GM12873 (cell line): ENCODE results near the gene HLA-DMB.

ENCODE experiments used
- TF ChIP-seq, protein P1 (sequence below): IDR thresholded peaks from 2 replicates; pipeline ENCODE4 v1.5.1; 2012; ENCODE audit warnings: low read depth, mild to moderate bottlenecking, moderate library complexity, low read length, control low read depth; ENCODE audit not compliant: insufficient read depth; ENCODE audit errors: missing control alignments

Gene HLA-DMB

DNA sequence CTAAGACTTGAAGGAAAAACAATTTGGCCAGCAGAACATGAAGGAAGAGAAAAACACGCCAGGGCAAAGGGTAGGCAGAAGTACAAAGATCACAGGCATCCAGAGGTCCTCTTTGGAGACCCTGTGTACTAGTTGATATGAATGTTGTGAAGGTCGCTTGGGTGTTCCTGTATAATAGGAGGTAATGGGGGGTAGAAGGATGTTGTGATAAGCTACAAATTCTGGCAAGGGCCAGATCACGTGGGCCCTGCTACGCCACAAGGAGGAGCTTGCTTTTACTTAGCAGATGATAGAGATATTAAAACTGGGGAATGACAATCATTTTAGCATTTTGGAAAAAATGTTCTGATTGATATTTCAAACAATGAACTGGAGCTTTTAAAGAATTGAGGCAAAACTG, 12.9 kb upstream of the HLA-DMB start:
- TF ChIP-seq, protein P1, sequence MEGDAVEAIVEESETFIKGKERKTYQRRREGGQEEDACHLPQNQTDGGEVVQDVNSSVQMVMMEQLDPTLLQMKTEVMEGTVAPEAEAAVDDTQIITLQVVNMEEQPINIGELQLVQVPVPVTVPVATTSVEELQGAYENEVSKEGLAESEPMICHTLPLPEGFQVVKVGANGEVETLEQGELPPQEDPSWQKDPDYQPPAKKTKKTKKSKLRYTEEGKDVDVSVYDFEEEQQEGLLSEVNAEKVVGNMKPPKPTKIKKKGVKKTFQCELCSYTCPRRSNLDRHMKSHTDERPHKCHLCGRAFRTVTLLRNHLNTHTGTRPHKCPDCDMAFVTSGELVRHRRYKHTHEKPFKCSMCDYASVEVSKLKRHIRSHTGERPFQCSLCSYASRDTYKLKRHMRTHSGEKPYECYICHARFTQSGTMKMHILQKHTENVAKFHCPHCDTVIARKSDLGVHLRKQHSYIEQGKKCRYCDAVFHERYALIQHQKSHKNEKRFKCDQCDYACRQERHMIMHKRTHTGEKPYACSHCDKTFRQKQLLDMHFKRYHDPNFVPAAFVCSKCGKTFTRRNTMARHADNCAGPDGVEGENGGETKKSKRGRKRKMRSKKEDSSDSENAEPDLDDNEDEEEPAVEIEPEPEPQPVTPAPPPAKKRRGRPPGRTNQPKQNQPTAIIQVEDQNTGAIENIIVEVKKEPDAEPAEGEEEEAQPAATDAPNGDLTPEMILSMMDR, result peak; percentile 3

DNA sequence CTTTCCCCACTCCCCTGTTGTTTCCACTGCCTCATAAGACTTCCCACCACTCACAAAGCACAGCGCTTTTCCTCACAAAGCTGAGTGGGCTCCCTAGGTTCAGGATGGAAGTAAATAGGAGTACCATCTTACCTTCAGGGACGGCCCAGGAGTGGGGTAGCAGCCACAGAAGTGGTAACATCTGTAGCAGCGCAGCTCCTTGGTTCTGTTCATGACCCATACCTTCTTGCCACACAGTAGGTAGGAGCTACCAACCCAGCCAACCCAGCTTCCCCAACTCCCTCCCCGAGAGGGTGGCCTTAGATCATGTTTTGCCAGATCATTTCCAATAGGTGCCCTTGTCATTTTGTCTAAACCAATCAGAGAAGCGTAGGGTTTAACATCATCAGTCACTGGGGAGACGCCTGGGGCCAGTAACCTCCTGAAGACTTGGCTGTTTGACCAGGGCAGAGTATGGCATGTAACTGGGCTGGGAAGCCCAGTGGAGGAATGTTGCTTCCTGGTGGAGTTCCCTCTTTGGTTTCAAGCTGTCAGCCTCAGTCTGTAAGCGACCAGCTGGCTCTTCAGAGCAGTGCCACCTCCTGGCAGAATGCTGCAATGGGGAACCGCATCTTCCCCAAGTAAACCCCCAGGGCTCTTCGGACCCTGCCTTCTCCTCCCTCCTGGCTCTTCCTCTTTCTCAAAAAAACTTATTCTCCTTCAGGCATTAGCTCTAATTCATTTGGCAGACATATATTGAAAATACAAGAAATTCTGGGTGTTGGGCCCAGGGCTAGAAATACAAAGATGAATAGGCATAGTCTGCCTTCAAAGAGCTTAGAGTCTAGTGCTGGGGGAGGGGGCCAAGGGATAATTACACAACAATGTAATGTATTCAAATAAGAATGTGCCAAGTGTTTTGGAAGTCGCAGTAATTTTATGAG, 12.2 kb upstream of the HLA-DMB start, which contains the start of gene HLA-DMA:
Gene HLA-DMA (minus strand): TSS at position 281 of the 923 bp plus-strand sequence. CDS start 61 bp downstream, at position 220.
- TF ChIP-seq, protein P1, result peak; percentile 90

DNA sequence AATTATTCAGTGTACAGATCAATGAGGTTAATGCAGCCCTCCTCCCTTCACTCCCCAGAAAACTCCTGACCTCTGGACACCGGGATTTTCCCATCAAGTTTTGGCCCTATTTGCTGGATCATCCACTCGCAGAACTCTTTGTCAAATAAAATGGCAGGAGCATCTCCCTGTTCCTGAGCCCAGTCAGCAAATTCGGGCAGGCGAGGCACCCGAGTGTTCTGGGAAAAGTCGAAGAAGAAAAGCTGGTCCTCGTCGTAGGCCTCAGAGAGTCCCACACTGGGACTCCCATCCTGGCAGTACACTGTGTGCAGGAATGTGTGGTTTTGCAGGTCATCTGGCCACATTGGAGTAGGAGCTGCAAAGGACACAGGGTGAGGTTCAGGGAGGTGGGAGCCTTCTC, 9.6 kb upstream of the HLA-DMB start:
- TF ChIP-seq, protein P1, result no peak

DNA sequence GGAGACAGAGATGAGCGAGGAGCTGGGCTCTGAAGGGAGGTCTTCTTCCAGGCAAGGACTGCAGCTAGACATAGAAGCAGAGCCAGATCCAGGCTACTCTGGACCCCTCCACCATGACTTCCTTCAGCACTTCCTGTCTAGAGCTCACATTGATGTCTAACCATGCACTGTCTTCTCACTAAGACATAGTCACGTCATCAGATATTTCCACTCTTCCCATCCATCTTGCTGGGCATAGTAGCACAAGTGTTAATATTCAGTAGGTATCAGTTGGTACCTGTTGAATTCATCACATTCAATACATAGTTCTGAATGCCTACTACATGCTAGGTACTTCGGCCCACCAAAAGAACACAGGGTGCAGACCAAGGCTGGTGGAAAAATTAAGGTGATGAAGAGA, 9.2 kb upstream of the HLA-DMB start:
- TF ChIP-seq, protein P1, result no peak

DNA sequence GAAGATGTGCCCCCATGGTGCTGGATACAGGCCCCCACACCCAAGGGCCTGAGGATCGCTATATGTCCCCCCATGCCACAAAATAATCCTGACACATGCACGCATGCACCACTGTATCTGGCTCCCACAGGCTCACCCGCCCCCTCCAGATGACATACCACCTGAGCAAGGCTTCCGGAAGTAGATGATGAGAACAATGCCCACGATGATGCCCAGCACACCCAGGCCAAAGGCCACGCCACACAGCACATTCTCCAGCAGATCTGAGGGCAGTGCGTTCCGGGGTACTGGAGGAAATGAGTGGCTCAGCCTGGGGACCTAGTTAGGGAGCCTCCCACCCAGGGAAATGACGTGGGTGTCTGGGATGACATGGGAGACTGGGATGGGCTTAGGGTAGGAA, 8.3 kb upstream of the HLA-DMB start:
- TF ChIP-seq, protein P1, result no peak

DNA sequence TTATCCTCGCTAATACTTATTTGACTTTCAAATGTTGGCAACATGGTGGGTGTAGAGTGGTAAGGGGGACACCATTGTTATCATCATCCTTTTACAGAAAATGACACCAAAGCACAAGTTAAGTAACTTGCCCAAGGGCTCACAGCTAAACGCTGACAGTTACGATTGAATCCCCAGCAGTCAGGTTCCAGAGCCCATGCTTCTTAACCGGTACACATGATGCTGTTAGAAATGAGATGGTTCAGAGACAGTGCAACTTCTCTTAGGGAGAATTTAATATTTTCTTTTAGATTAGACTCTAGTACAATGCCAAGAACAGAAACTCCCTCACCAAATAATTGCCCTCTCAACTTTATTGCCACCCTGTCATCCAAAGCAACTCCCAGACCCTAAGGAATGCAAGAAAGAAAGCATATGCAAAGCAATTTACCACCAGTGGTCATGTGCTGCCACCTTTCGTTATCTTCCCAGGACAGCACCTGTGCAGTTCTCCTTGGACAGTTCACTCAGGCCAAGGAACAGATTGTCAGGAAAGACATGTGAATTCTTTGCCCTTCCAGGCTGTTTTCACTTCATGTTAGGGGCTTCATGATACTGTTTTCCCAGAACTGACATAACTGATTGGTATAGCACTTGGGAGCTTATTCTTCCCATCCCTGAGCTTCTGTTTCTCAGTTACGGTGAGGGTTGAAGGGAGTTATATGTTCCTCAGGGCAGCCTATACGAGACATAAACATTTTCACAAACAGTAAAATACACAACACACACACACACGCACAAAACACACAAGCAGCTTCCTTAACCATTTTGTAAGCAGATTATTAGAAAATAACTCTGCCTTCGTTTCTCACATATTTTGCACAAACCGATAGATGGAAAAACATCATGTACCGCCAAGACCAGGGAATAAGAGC, 7.0 kb upstream of the HLA-DMB start:
- TF ChIP-seq, protein P1, result peak; percentile 78

DNA sequence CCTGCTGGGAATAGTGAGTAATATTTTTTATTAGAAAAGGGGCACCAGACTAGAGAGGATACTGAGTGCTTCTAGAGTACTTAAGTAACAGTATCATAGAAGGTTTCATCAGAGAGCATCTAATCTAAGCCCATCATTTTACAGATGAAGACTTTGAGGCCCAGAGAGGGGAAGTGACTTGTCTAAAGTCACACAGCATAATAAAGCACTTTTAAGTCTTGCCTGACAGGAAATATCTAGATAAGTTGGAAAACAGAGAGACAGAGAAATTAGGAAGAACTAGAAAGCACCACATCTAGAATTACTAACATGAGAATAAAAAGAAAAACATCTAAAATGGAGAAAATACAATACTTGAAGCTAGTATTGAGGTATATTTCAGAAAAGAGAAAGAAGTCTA, 6.1 kb upstream of the HLA-DMB start:
- TF ChIP-seq, protein P1, result no peak
